ENCODE measurements around the gene RIC3. TPM values are rescaled to one million over a fixed set of nuclear protein-coding genes. Genes with fewer than 3 reads are reported as not detected.

RIC3 gene
- total RNA-seq, 1 experiment from 2014 or later: not detected

DNA sequence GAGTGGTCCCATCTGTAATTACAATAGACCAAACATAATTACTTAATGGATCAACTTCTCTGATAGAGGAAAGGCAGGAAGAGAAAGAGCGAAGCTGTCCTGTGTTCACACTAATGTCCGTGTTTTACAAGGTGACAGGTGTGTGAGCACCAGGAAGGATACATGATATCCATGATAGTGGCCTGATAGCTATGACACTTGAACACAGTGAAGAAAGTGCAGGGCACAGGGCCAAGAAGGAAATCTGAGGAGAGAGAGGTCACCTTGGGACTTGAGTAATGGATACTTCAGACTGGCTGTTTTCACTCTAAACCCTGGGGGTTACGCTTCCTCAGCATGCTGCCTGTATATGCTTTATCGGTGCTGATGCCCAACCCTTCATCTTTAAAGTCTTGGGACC is 58.4 kb downstream of the RIC3 start:
- Histone ChIP-seq H3K4me2 (ENCODE audit: low read length) (no peak overlapping the region), H3K4me3 (replicated peaks in 1 of 2; ENCODE audit: low read depth in 1 of 2, low read length in 2 of 2) (no peak overlapping the region), H3K79me2 (ENCODE audit: insufficient read depth, low read length) (no peaks in the 10 kb centered on the region), H2AFZ (ENCODE audit: low read depth, low read length, poor library complexity, severe bottlenecking) (no peak overlapping the region), H3K9me3 (ENCODE audit: control insufficient read depth in 1 of 2, insufficient read depth in 1 of 2, low read depth in 1 of 2, low read length in 2 of 2) (0 out of 4 replicates have a peak, but pooled peaks cover 0 to 3% of the 10 kb centered on the region in 2 experiments), H3K27ac (ENCODE audit: low read depth, low read length) (no peak overlapping the region), H4K20me1 (ENCODE audit: insufficient read depth) (no peaks in the 10 kb centered on the region), H3K9ac (ENCODE audit: low read length) (no peak overlapping the region), H3K36me3 (ENCODE audit: control insufficient read depth in 1 of 2, insufficient read depth in 2 of 2, low read length in 2 of 2) (no peaks in the 10 kb centered on the region), H3K4me1 (ENCODE audit: control insufficient read depth in 1 of 2, insufficient read depth in 2 of 2, low read length in 2 of 2) (no peaks in the 10 kb centered on the region), H3K27me3 (ENCODE audit: insufficient read depth, low read length) (peaks cover 15% of the 10 kb centered on the region), H3K9me2 (ENCODE audit: insufficient read depth) (no peaks in the 10 kb centered on the region; the same call in 1 of the 2 replicates)
- ChIA-PET RAD21 (ENCODE audit: low non-redundant PET in 1 of 2, low total read pairs in 2 of 2, uncharacterized antibody in 2 of 2, unreplicated experiment in 2 of 2) (no interaction called here), CTCF (interaction anchor here (1.6 kb wide), 1 partner anchor 11 kb away, joined by 8 read pairs; no protein-coding TSS in a partner anchor), POLR2A (no interaction called here)
- no TSS peak for BruUV-seq (replicated peaks)
- intact Hi-C loops (cut with micrococcal nuclease): no loop called here
- DNase-seq (ENCODE audit: low read depth, low spot score) (no peak), ATAC-seq (no peak)
- TF ChIP-seq EZH2phosphoT487 (IDR thresholded peaks at IDR 0.05; ENCODE audit: borderline replicate concordance) (no peak), SIN3A (IDR thresholded peaks at IDR 0.05; ENCODE audit: low read depth) (no peak), POLR2AphosphoS5 (IDR thresholded peaks at IDR 0.05; ENCODE audit: low read depth, low read length) (no peak)

DNA sequence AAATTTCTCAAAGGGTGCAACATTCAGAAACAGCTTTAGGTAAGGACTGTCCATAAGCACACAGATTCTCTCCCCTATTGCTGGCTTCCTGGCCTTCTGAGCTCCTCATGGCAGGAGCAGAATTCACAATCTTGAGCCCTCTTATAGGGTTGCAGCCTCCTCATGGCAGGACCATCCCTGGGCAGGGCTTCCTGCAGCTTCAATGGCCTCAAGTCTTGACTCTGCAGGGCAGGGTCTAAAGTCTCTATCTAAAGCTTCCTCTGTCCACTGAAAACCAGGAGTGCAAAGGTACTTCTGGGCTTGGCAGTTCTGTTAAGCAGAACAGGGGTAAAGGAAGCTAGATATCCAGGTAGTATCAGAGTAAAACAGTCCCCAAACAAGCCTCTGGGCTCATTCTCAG is 59.1 kb downstream of the RIC3 start:
- Histone ChIP-seq H3K4me2 (ENCODE audit: low read length) (no peak overlapping the region), H3K36me3 (ENCODE audit: control insufficient read depth in 1 of 2, insufficient read depth in 2 of 2, low read length in 2 of 2) (no peaks in the 10 kb centered on the region), H3K4me3 (replicated peaks in 1 of 2; ENCODE audit: low read depth in 1 of 2, low read length in 2 of 2) (no peak overlapping the region), H3K27me3 (ENCODE audit: insufficient read depth, low read length) (peaks cover 18% of the 10 kb centered on the region), H4K20me1 (ENCODE audit: insufficient read depth) (no peaks in the 10 kb centered on the region), H3K9me3 (ENCODE audit: control insufficient read depth in 1 of 2, insufficient read depth in 1 of 2, low read depth in 1 of 2, low read length in 2 of 2) (no peaks in the 10 kb centered on the region), H3K4me1 (ENCODE audit: control insufficient read depth in 1 of 2, insufficient read depth in 2 of 2, low read length in 2 of 2) (no peaks in the 10 kb centered on the region), H2AFZ (ENCODE audit: low read depth, low read length, poor library complexity, severe bottlenecking) (no peak overlapping the region), H3K27ac (ENCODE audit: low read depth, low read length) (no peak overlapping the region), H3K9me2 (ENCODE audit: insufficient read depth) (no peaks in the 10 kb centered on the region; the same call in 1 of the 2 replicates), H3K9ac (ENCODE audit: low read length) (no peak overlapping the region), H3K79me2 (ENCODE audit: insufficient read depth, low read length) (no peaks in the 10 kb centered on the region)
- intact Hi-C loops (cut with micrococcal nuclease): no loop called here
- no TSS peak for BruUV-seq (replicated peaks)
- POLR2A ChIA-PET: no interaction called here
- RAD21 ChIA-PET (ENCODE audit: low non-redundant PET in 1 of 2, low total read pairs in 2 of 2, uncharacterized antibody in 2 of 2, unreplicated experiment in 2 of 2): no interaction called here
- DNase-seq (ENCODE audit: low read depth, low spot score): no peak
- CTCF ChIA-PET: interaction anchor here (1.6 kb wide), 1 partner anchor 11 kb away, joined by 8 read pairs; no protein-coding TSS in a partner anchor
- ATAC-seq: no peak
- no peak for TF ChIP-seq RAD21 (IDR thresholded peaks at IDR 0.05; ENCODE audit: low read depth)
- TF ChIP-seq, protein P1, sequence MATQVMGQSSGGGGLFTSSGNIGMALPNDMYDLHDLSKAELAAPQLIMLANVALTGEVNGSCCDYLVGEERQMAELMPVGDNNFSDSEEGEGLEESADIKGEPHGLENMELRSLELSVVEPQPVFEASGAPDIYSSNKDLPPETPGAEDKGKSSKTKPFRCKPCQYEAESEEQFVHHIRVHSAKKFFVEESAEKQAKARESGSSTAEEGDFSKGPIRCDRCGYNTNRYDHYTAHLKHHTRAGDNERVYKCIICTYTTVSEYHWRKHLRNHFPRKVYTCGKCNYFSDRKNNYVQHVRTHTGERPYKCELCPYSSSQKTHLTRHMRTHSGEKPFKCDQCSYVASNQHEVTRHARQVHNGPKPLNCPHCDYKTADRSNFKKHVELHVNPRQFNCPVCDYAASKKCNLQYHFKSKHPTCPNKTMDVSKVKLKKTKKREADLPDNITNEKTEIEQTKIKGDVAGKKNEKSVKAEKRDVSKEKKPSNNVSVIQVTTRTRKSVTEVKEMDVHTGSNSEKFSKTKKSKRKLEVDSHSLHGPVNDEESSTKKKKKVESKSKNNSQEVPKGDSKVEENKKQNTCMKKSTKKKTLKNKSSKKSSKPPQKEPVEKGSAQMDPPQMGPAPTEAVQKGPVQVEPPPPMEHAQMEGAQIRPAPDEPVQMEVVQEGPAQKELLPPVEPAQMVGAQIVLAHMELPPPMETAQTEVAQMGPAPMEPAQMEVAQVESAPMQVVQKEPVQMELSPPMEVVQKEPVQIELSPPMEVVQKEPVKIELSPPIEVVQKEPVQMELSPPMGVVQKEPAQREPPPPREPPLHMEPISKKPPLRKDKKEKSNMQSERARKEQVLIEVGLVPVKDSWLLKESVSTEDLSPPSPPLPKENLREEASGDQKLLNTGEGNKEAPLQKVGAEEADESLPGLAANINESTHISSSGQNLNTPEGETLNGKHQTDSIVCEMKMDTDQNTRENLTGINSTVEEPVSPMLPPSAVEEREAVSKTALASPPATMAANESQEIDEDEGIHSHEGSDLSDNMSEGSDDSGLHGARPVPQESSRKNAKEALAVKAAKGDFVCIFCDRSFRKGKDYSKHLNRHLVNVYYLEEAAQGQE (IDR thresholded peaks at IDR 0.05; ENCODE audit: low read depth): no peak
- no peak for TF ChIP-seq EZH2phosphoT487 (IDR thresholded peaks at IDR 0.05; ENCODE audit: borderline replicate concordance)
- no peak for TF ChIP-seq SP1 (IDR thresholded peaks at IDR 0.05; ENCODE audit: low read depth)
- TF ChIP-seq EZH2 (IDR thresholded peaks at IDR 0.05): no peak
- no peak for TF ChIP-seq JUND (IDR thresholded peaks at IDR 0.05)
- TF ChIP-seq YY1 (IDR thresholded peaks at IDR 0.05; ENCODE audit: extremely low read depth, insufficient replicate concordance, low read depth, low read length): no peak
- TF ChIP-seq CEBPB (IDR thresholded peaks at IDR 0.05; ENCODE audit: low read depth): no peak
- no peak for TF ChIP-seq POLR2A (IDR thresholded peaks at IDR 0.05; ENCODE audit: borderline replicate concordance, extremely low read depth, insufficient read depth, insufficient read length)
- no peak for TF ChIP-seq ELF1 (IDR thresholded peaks at IDR 0.05; ENCODE audit: borderline replicate concordance, low read depth)
- TF ChIP-seq, protein P2, sequence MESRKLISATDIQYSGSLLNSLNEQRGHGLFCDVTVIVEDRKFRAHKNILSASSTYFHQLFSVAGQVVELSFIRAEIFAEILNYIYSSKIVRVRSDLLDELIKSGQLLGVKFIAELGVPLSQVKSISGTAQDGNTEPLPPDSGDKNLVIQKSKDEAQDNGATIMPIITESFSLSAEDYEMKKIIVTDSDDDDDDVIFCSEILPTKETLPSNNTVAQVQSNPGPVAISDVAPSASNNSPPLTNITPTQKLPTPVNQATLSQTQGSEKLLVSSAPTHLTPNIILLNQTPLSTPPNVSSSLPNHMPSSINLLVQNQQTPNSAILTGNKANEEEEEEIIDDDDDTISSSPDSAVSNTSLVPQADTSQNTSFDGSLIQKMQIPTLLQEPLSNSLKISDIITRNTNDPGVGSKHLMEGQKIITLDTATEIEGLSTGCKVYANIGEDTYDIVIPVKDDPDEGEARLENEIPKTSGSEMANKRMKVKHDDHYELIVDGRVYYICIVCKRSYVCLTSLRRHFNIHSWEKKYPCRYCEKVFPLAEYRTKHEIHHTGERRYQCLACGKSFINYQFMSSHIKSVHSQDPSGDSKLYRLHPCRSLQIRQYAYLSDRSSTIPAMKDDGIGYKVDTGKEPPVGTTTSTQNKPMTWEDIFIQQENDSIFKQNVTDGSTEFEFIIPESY (IDR thresholded peaks at IDR 0.05; ENCODE audit: extremely low read depth, insufficient replicate concordance, low read length): no peak
- no peak for TF ChIP-seq SIN3A (IDR thresholded peaks at IDR 0.05; ENCODE audit: low read depth)
- no peak for TF ChIP-seq POLR2AphosphoS5 (IDR thresholded peaks at IDR 0.05; ENCODE audit: low read depth, low read length)
- TF ChIP-seq FOSL1 (IDR thresholded peaks at IDR 0.05; ENCODE audit: low read depth): no peak
